NB4 (cell line): Measurements from ENCODE around the gene KMT2C.

Experiments used
- CTCF ChIP-seq: IDR thresholded peaks from one replicate; pipeline ENCODE4 v1.5.1; 2012; ENCODE audit warnings: low read depth, low read length
- MYC ChIP-seq: IDR thresholded peaks from 2 replicates; pipeline ENCODE4 v1.6.1; 2011; ENCODE audit warnings: low read depth, low read length
- POLR2A ChIP-seq: IDR thresholded peaks from 2 replicates; pipeline ENCODE4 v1.6.1; 2011; ENCODE audit warnings: mild to moderate bottlenecking; ENCODE audit not compliant: insufficient read length; ENCODE audit errors: extremely low read depth
- TF ChIP-seq, protein P1 (sequence below): IDR thresholded peaks from 2 replicates; pipeline ENCODE4 v1.6.1; 2011; ENCODE audit warnings: low read depth, low read length

DNA sequence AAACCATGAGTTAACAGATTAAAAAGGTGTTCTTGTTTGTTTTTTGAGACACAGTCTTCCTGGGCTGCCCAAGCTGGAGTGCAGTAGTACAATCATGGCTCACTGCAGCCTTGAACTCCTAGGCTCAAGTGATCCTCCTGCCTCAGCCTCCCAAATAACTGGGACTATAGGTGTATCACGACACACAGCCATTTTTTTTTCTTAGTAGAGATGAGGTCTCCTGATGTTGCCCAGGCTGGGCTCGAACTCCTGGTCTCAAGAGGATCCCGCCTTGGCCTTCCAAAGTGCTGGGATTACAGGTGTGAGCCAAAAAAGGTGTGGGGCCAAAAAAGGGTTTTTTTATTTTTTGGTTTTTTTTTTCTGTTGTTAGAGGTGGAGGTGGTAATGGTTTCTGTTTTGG, 29.3 kb downstream of the KMT2C start:
- TF ChIP-seq CTCF (no peak), POLR2A (no peak), MYC (no peak)
- TF ChIP-seq, protein P1, sequence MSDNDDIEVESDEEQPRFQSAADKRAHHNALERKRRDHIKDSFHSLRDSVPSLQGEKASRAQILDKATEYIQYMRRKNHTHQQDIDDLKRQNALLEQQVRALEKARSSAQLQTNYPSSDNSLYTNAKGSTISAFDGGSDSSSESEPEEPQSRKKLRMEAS, result no peak
